ENCODE measurements around the gene PLCB1. TPM values are rescaled to one million over a fixed set of nuclear protein-coding genes. Genes with fewer than 3 reads are reported as not detected.

The PLCB1 gene
- total RNA-seq, 1 experiment from 2014 or later, result 6.0 TPM

GRCh38 chr20:8924539-8924938 is 792.5 kb downstream of the PLCB1 start:
- Mint-ChIP-seq H3K4me1 (ENCODE audit: low read depth, unreplicated experiment) (no peaks in the 10 kb centered on the region), H3K27ac (ENCODE audit: unreplicated experiment) (no peak overlapping the region), H3K36me3 (ENCODE audit: insufficient read depth, unreplicated experiment) (no peaks in the 10 kb centered on the region), H3K4me3 (ENCODE audit: low read depth, unreplicated experiment) (no peak overlapping the region), H3K9me3 (ENCODE audit: low read depth, unreplicated experiment) (no peaks in the 10 kb centered on the region), H3K27me3 (ENCODE audit: unreplicated experiment) (no peaks in the 10 kb centered on the region)
- DNase-seq, result no peak
- intact Hi-C loops (cut with micrococcal nuclease; ENCODE audit: unreplicated experiment), result no loop called here
- TF ChIP-seq CTCF (IDR thresholded peaks at IDR 0.05; ENCODE audit: unreplicated experiment), result no peak
- no TSS peak for BruUV-seq (replicated peaks)
- CTCF ChIA-PET, result interaction anchor here (0.7 kb wide), 1 partner anchor 1076 kb away, joined by 5 read pairs; no protein-coding TSS in a partner anchor

- Mint-ChIP-seq H3K9me3 (ENCODE audit: low read depth, unreplicated experiment) (no peaks in the 10 kb centered on the region), H3K4me3 (ENCODE audit: low read depth, unreplicated experiment) (no peak overlapping the region), H3K4me1 (ENCODE audit: low read depth, unreplicated experiment) (no peaks in the 10 kb centered on the region), H3K27ac (ENCODE audit: unreplicated experiment) (no peak overlapping the region), H3K36me3 (ENCODE audit: insufficient read depth, unreplicated experiment) (no peaks in the 10 kb centered on the region), H3K27me3 (ENCODE audit: unreplicated experiment) (no peaks in the 10 kb centered on the region)
- CTCF ChIA-PET, result no interaction called here
- TF ChIP-seq CTCF (IDR thresholded peaks at IDR 0.05; ENCODE audit: unreplicated experiment), result no peak
- BruUV-seq (replicated peaks), result no TSS peak
- DNase-seq, result no peak
- intact Hi-C loops (cut with micrococcal nuclease; ENCODE audit: unreplicated experiment), result no loop called here
These were observed 798.7 kb downstream of the PLCB1 start for GRCh38 chr20:8930726-8931125.

- no peak overlapping the region for H3K27ac Mint-ChIP-seq (ENCODE audit: unreplicated experiment)
- CTCF ChIA-PET, result no interaction called here
- no peak for DNase-seq
- BruUV-seq (replicated peaks), result no TSS peak
- no peaks in the 10 kb centered on the region for H3K27me3 Mint-ChIP-seq (ENCODE audit: unreplicated experiment)
- no peaks in the 10 kb centered on the region for H3K4me1 Mint-ChIP-seq (ENCODE audit: low read depth, unreplicated experiment)
- intact Hi-C loops (cut with micrococcal nuclease; ENCODE audit: unreplicated experiment), result no loop called here
- no peak for TF ChIP-seq CTCF (IDR thresholded peaks at IDR 0.05; ENCODE audit: unreplicated experiment)
- H3K4me3 Mint-ChIP-seq (ENCODE audit: low read depth, unreplicated experiment), result no peak overlapping the region
- H3K36me3 Mint-ChIP-seq (ENCODE audit: insufficient read depth, unreplicated experiment), result no peaks in the 10 kb centered on the region
- no peaks in the 10 kb centered on the region for H3K9me3 Mint-ChIP-seq (ENCODE audit: low read depth, unreplicated experiment)
These were observed 800.4 kb downstream of the PLCB1 start for GRCh38 chr20:8932192-8933165.

- no TSS peak for BruUV-seq (replicated peaks)
- Mint-ChIP-seq H3K4me3 (ENCODE audit: low read depth, unreplicated experiment) (no peak overlapping the region), H3K27me3 (ENCODE audit: unreplicated experiment) (no peaks in the 10 kb centered on the region), H3K36me3 (ENCODE audit: insufficient read depth, unreplicated experiment) (no peaks in the 10 kb centered on the region), H3K9me3 (ENCODE audit: low read depth, unreplicated experiment) (no peaks in the 10 kb centered on the region), H3K27ac (ENCODE audit: unreplicated experiment) (no peak overlapping the region), H3K4me1 (ENCODE audit: low read depth, unreplicated experiment) (no peaks in the 10 kb centered on the region)
- intact Hi-C loops (cut with micrococcal nuclease; ENCODE audit: unreplicated experiment), result no loop called here
- no peak for DNase-seq
- CTCF ChIA-PET, result no interaction called here
- TF ChIP-seq CTCF (IDR thresholded peaks at IDR 0.05; ENCODE audit: unreplicated experiment), result no peak
These were observed 801.3 kb downstream of the PLCB1 start for GRCh38 chr20:8933381-8933807.

Measured in Calu3 (cell line).